Coronary artery (tissue), 2 donors: ENCODE data around the gene CAMK2D.

Experiments
- DNase-seq: peaks from one replicate; pipeline ENCODE4 v3.0.0-alpha.2; 2017; ENCODE audit warnings: low spot score
- H3K27ac ChIP-seq, 2 donors: fragments of 200-600 bp; sonication (generic); one replicate each; pipeline ENCODE4 v1.5.1; 2016 to 2019
- H3K4me3 ChIP-seq: fragments of 200-600 bp; sonication (generic); 2 replicates; pipeline ENCODE4 v1.5.1; 2016; ENCODE audit warnings: mild to moderate bottlenecking, moderate library complexity
- TF ChIP-seq, protein P1 (sequence below): fragments of 200-600 bp; sonication (generic); IDR thresholded peaks from one replicate; pipeline ENCODE4 v1.5.1; 2019; ENCODE audit warnings: antibody characterized with exemption

CAMK2D gene

DNA sequence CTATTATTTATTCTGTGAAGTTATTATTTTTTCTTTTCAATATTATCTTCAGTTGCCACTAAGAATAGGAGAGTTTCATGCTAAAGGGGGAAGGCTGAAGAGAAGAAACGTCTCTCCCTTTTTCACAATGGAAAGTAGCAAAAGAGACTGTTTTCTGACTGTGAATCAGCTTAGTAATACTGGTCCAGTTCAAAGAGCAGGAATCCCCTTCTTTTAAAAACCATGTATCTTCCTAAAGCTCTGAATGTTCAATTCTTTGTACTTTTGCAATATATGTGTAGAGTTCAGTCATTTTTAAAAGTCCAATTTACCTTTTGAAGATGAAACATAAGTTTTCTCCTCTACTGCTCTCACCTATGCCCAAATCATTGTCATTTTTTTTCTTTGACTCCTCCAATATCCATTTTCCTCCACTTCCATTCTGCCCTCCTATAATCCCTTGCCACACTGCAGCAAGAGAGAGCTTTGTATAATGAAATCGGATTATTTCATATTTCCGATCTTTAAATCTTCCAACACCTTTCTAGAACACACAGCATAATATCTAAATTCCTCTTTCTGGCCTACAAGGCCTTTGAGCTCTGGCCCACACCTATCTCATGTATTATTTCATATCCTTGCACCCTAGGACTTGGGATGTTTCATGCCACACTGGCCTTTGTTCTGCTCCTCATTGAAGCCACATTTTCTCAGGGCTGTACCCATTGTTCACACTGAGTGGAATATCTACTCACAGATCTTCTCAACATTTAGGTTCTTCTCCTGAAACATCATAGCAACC lies 195.3 kb downstream of the CAMK2D start:
- DNase-seq: no peak
- Histone ChIP-seq H3K27ac (no peak overlapping the region), H3K4me3 (no peak overlapping the region)
- TF ChIP-seq, protein P1, sequence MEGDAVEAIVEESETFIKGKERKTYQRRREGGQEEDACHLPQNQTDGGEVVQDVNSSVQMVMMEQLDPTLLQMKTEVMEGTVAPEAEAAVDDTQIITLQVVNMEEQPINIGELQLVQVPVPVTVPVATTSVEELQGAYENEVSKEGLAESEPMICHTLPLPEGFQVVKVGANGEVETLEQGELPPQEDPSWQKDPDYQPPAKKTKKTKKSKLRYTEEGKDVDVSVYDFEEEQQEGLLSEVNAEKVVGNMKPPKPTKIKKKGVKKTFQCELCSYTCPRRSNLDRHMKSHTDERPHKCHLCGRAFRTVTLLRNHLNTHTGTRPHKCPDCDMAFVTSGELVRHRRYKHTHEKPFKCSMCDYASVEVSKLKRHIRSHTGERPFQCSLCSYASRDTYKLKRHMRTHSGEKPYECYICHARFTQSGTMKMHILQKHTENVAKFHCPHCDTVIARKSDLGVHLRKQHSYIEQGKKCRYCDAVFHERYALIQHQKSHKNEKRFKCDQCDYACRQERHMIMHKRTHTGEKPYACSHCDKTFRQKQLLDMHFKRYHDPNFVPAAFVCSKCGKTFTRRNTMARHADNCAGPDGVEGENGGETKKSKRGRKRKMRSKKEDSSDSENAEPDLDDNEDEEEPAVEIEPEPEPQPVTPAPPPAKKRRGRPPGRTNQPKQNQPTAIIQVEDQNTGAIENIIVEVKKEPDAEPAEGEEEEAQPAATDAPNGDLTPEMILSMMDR: no peak

GRCh38 chr4:113565702-113566012 lies 195.9 kb downstream of the CAMK2D start:
- no peak overlapping the region for H3K4me3 ChIP-seq
- TF ChIP-seq, protein P1: no peak
- H3K27ac ChIP-seq: no peak overlapping the region
- DNase-seq: no peak

- H3K4me3 ChIP-seq: no peak overlapping the region
- DNase-seq: no peak
- H3K27ac ChIP-seq: no peak overlapping the region
- TF ChIP-seq, protein P1: no peak
Measured at GRCh38 chr4:113564493-113564892, 197.0 kb downstream of the CAMK2D start.

GRCh38 chr4:113563691-113564378 lies 197.7 kb downstream of the CAMK2D start:
- TF ChIP-seq, protein P1: no peak
- H3K27ac ChIP-seq: no peak overlapping the region
- no peak for DNase-seq
- no peak overlapping the region for H3K4me3 ChIP-seq

GRCh38 chr4:113561758-113562157 lies 199.8 kb downstream of the CAMK2D start:
- TF ChIP-seq, protein P1: no peak
- DNase-seq: no peak
- H3K4me3 ChIP-seq: no peak overlapping the region
- no peak overlapping the region for H3K27ac ChIP-seq

DNA sequence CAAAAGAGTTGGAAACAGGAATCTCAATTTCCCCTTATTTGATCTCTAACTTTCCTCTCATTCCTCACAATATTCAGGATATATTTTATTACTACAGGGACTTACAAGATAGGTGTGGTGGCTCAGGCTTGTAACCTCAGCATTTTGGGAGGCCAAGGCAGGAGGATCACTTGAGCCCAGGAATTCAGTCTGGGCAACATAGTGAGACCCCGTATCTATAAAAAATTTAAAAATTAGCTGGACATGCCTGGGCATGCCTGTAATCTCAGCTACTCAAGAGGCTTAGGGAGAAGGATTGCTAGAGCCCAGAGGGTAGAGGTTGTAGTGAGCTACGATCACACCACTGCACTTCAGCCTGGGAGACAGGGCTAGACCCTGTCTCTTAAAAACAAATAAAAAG lies 200.4 kb downstream of the CAMK2D start:
- TF ChIP-seq, protein P1: no peak

GRCh38 chr4:113560579-113560978 lies 201.0 kb downstream of the CAMK2D start:
- no peak for DNase-seq
- Histone ChIP-seq H3K4me3 (no peak overlapping the region), H3K27ac (no peak overlapping the region)
- TF ChIP-seq, protein P1: no peak

More for the DNA sequence above, 200.4 kb downstream of the CAMK2D start:
- Histone ChIP-seq H3K4me3 (no peak overlapping the region), H3K27ac (no peak overlapping the region)
- DNase-seq: no peak
